Mesenchymal stem cell (in vitro differentiated cells and primary cell): Measurements from ENCODE around the gene CSRP1.

Experiments
- DNase-seq: peaks from one replicate; pipeline ENCODE4 v3.0.0-alpha.2; 2013
- H2AFZ ChIP-seq: one replicate; pipeline ENCODE4 v1.6.1; 2013; ENCODE audit warnings: low read depth, mild to moderate bottlenecking, control low read depth, inconsistent platforms, low read length, moderate library complexity
- H2AK5ac ChIP-seq: 2 replicates; pipeline ENCODE4 v1.6.1; 2013; ENCODE audit warnings: low read length, moderate library complexity, mild to moderate bottlenecking, inconsistent platforms; ENCODE audit not compliant: severe bottlenecking
- H2BK120ac ChIP-seq: one replicate; pipeline ENCODE4 v1.6.1; 2013; ENCODE audit warnings: low read depth, mild to moderate bottlenecking, inconsistent platforms, low read length, moderate library complexity
- H2BK12ac ChIP-seq, 2 experiments: one replicate each; pipeline ENCODE4 v1.6.1; 2013; ENCODE audit warnings: inconsistent platforms in 2 of 2, low read length in 2 of 2, mild to moderate bottlenecking in 2 of 2, moderate library complexity in 2 of 2, control low read depth in 1 of 2
- H2BK15ac ChIP-seq: one replicate; pipeline ENCODE4 v1.6.1; 2013; ENCODE audit warnings: mild to moderate bottlenecking, low read depth, inconsistent platforms; ENCODE audit not compliant: poor library complexity, severe bottlenecking
- H2BK5ac ChIP-seq: 2 replicates; pipeline ENCODE4 v1.6.1; 2013; ENCODE audit warnings: low read depth, mild to moderate bottlenecking, low read length, control low read depth, inconsistent platforms; ENCODE audit not compliant: poor library complexity, severe bottlenecking
- H3K14ac ChIP-seq, 2 experiments: one replicate each; pipeline ENCODE4 v1.6.1; 2013; ENCODE audit warnings: inconsistent platforms in 2 of 2, low read length in 2 of 2, control low read depth in 1 of 2, mild to moderate bottlenecking in 1 of 2, moderate library complexity in 1 of 2
- H3K18ac ChIP-seq, 2 experiments: one replicate each; pipeline ENCODE4 v1.6.1; 2013; ENCODE audit warnings: inconsistent platforms in 2 of 2, low read length in 2 of 2, control low read depth in 1 of 2, low read depth in 1 of 2, mild to moderate bottlenecking in 1 of 2
- H3K23ac ChIP-seq, 2 experiments: one replicate each; pipeline ENCODE4 v1.6.1; 2013; ENCODE audit warnings: inconsistent platforms in 2 of 2, low read length in 2 of 2, mild to moderate bottlenecking in 2 of 2, moderate library complexity in 2 of 2, control low read depth in 1 of 2
- H3K27ac ChIP-seq: 2 replicates; pipeline ENCODE4 v1.5.1; 2013; ENCODE audit warnings: mild to moderate bottlenecking, moderate library complexity, low read length, control low read depth, inconsistent platforms; ENCODE audit not compliant: poor library complexity, severe bottlenecking
- H3K27me3 ChIP-seq, 2 experiments: 2 replicates each; pipeline versions ENCODE4 v1.6.1 to v1.7.0; 2013; ENCODE audit warnings: low read length in 2 of 2, mild to moderate bottlenecking in 2 of 2, moderate library complexity in 2 of 2, control low read depth in 1 of 2, inconsistent platforms in 1 of 2; ENCODE audit not compliant: control insufficient read depth in 1 of 2, insufficient read depth in 1 of 2
- H3K36me3 ChIP-seq, 2 experiments: 2 replicates each; pipeline versions ENCODE4 v1.6.1 to v1.7.0; 2013; ENCODE audit warnings: low read length in 2 of 2, control low read depth in 1 of 2, inconsistent platforms in 1 of 2, low read depth in 1 of 2, mild to moderate bottlenecking in 1 of 2; ENCODE audit not compliant: insufficient read depth in 2 of 2, control insufficient read depth in 1 of 2
- H3K4ac ChIP-seq, 2 experiments: one replicate each; pipeline ENCODE4 v1.6.1; 2013; ENCODE audit warnings: inconsistent platforms in 2 of 2, low read length in 2 of 2, mild to moderate bottlenecking in 2 of 2, moderate library complexity in 2 of 2, control low read depth in 1 of 2, low read depth in 1 of 2
- H3K4me1 ChIP-seq: 2 replicates; pipeline ENCODE4 v1.6.1; 2013; ENCODE audit warnings: low read depth, low read length, control low read depth; ENCODE audit not compliant: control insufficient read depth, insufficient read depth
- H3K4me2 ChIP-seq: 2 replicates; pipeline ENCODE4 v1.6.1; 2013; ENCODE audit warnings: low read length, mild to moderate bottlenecking, inconsistent platforms; ENCODE audit not compliant: poor library complexity, severe bottlenecking
- H3K4me3 ChIP-seq, 2 experiments: 2 replicates each; pipeline versions ENCODE4 v1.5.1 to v1.7.0; 2013; ENCODE audit warnings: low read length in 2 of 2, mild to moderate bottlenecking in 2 of 2, control low read depth in 1 of 2, low read depth in 1 of 2; ENCODE audit not compliant: insufficient read depth in 1 of 2
- H3K79me1 ChIP-seq: replicated peaks from 2 replicates; pipeline ENCODE4 v1.6.1; 2013; ENCODE audit warnings: mild to moderate bottlenecking, control low read depth, low read length, inconsistent platforms; ENCODE audit not compliant: poor library complexity, severe bottlenecking
- H3K9ac ChIP-seq: 2 replicates; pipeline ENCODE4 v1.7.0; 2013; ENCODE audit warnings: mild to moderate bottlenecking, low read length, moderate library complexity
- H3K9me3 ChIP-seq: 2 replicates; pipeline ENCODE4 v1.7.0; 2013; ENCODE audit warnings: mild to moderate bottlenecking, low read length; ENCODE audit not compliant: control insufficient read depth
- H4K8ac ChIP-seq: one replicate; pipeline ENCODE4 v1.6.1; 2013; ENCODE audit warnings: inconsistent platforms, mild to moderate bottlenecking, low read length, moderate library complexity
- H4K91ac ChIP-seq: one replicate; pipeline ENCODE4 v1.6.1; 2013; ENCODE audit warnings: mild to moderate bottlenecking, low read length, inconsistent platforms
- WGBS: methylation state at CpG from one replicate; pipeline ENCODE4 v1.1.7; 2013; ENCODE audit warnings: mixed read lengths; 5-methylcytosine and 5-hydroxymethylcytosine counted together

CSRP1 gene

DNA sequence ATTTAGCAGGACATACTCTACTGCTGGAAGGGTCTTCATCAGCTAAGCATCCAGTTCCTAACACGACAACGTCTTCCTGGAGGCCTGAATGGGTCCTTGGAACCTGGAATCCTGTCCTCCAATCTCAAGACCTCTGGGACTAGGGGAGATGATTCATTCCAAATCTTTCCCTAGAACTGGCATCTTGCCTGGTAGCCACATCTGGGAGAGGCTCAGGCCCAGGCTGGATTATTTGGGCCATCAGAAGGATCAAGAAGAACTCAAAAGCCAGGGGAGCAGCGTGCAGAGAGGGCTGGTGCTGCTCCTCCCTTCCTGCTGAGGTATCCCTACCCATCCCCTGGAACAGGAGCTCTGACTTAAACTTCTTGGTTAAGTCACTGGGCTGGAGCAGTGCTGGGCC, 35.2 kb downstream of the CSRP1 start:
- WGBS: 82% methylated on average over 3 of the region's 3 CpGs
- no peak overlapping the region for H3K4me2 ChIP-seq
- H3K18ac ChIP-seq: no peak overlapping the region

DNA sequence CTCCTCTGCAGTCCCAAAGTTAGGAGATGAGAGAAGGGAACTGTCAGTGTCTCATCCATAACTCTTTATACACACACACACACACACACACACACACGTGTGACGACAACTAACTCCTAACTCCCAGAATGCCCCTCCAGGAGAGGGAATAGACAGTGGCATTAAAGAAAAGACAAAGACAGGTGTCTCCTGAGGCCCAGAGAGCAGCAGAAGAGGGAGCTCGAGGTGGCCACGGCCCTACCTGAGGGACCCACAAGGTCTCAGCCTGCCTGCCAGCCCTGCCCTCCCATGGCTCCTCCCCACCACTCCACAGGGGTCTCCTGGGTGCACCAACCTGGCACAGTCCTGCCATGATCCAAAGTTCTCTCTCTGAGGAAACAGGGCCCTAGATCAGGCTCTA, 36.3 kb downstream of the CSRP1 start:
- H3K79me1 ChIP-seq: peaks cover 2% of the 10 kb centered on the region
- peaks cover 18% of the 10 kb centered on the region for H3K4me1 ChIP-seq
- no peak overlapping the region for H3K4ac ChIP-seq
- peaks cover 8% of the 10 kb centered on the region in 2 experiments for H3K36me3 ChIP-seq
- no peak overlapping the region for H2BK5ac ChIP-seq
- no peaks in the 10 kb centered on the region for H3K9me3 ChIP-seq
- no peak overlapping the region for H3K27ac ChIP-seq
- H2AK5ac ChIP-seq: no peak overlapping the region
- H3K4me3 ChIP-seq: no peak overlapping the region
- H4K8ac ChIP-seq: no peak overlapping the region
- no peak overlapping the region for H2AFZ ChIP-seq
- no peak overlapping the region for H2BK12ac ChIP-seq
- no peak for DNase-seq
- H3K27me3 ChIP-seq: no peaks in the 10 kb centered on the region
- no peak overlapping the region for H3K23ac ChIP-seq
- no peak overlapping the region for H3K9ac ChIP-seq
- WGBS: 50% methylated on average over 2 of the region's 4 CpGs
- no peak overlapping the region for H3K14ac ChIP-seq
- H2BK15ac ChIP-seq: no peak overlapping the region
- no peak overlapping the region for H3K4me2 ChIP-seq
- H3K18ac ChIP-seq: no peak overlapping the region
- H2BK120ac ChIP-seq: no peak overlapping the region
- H4K91ac ChIP-seq: peak overlapping the region; percentile 73

More for the DNA sequence above, 35.2 kb downstream of the CSRP1 start:
- no peak overlapping the region for H4K91ac ChIP-seq
- no peaks in the 10 kb centered on the region for H3K9me3 ChIP-seq
- no peak overlapping the region for H2BK120ac ChIP-seq
- no peak overlapping the region for H2AFZ ChIP-seq
- no peak overlapping the region for H3K4ac ChIP-seq
- H3K23ac ChIP-seq: no peak overlapping the region
- no peak overlapping the region for H3K27ac ChIP-seq
- no peak overlapping the region for H2BK5ac ChIP-seq
- H4K8ac ChIP-seq: no peak overlapping the region
- no peak overlapping the region for H2BK15ac ChIP-seq
- DNase-seq: peak; percentile 40
- no peak overlapping the region for H2BK12ac ChIP-seq
- no peak overlapping the region for H3K14ac ChIP-seq
- H3K79me1 ChIP-seq: peaks cover 2% of the 10 kb centered on the region
- peaks cover 0 to 2% of the 10 kb centered on the region in 2 experiments for H3K36me3 ChIP-seq
- no peaks in the 10 kb centered on the region for H3K27me3 ChIP-seq
- H3K4me3 ChIP-seq: no peak overlapping the region
- H3K9ac ChIP-seq: no peak overlapping the region
- peaks cover 17% of the 10 kb centered on the region for H3K4me1 ChIP-seq
- peak overlapping the region; percentile 60 for H2AK5ac ChIP-seq

DNA sequence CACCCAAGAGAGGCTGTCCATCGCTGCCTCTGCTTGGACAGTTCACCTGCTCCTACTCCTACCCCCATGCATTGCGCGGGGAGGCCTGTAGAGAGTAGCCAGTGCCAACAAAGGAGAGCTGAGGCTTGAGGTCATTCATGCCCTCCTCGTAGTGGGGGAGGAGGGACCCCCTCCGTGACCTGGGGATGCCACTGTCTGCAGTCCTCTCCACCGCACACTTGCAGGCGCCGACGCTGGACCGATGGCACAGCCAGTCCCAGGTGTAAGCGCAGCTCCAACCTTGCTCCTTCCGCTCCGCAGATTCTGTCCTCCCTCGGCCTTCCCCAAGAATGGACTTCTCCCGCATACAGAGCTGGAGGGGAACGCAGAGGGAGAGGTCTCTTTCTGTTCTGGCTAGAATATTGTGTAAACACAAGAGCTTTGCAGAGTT, 37.3 kb downstream of the CSRP1 start:
- peak overlapping the region; percentile 59 for H4K8ac ChIP-seq
- no peak for DNase-seq
- peak overlapping the region; percentile 1 to 86 for H3K4ac ChIP-seq
- peak overlapping the region; percentile 24 for H2BK5ac ChIP-seq
- no peak overlapping the region for H2BK120ac ChIP-seq
- peak overlapping the region; percentile 33 for H2AK5ac ChIP-seq
- H2BK12ac ChIP-seq: peak overlapping the region; percentile 91 to 100
- peaks cover 2% of the 10 kb centered on the region for H3K79me1 ChIP-seq
- peak overlapping the region; percentile 97 for H3K9ac ChIP-seq
- H3K27me3 ChIP-seq: no peaks in the 10 kb centered on the region
- H2AFZ ChIP-seq: peak overlapping the region; percentile 56
- peak overlapping the region in 1 of 2 experiments; percentile 2 for H3K23ac ChIP-seq
- H3K4me3 ChIP-seq: peak overlapping the region; percentile 75 to 94
- H3K4me2 ChIP-seq: peak overlapping the region; percentile 51
- peak overlapping the region; percentile 50 for H3K27ac ChIP-seq
- peak overlapping the region in 1 of 2 experiments; percentile 99 for H3K14ac ChIP-seq
- H2BK15ac ChIP-seq: peak overlapping the region; percentile 39
- peaks cover 16 to 18% of the 10 kb centered on the region in 2 experiments for H3K36me3 ChIP-seq
- no peaks in the 10 kb centered on the region for H3K9me3 ChIP-seq
- H3K4me1 ChIP-seq: peaks cover 21% of the 10 kb centered on the region
- H3K18ac ChIP-seq: peak overlapping the region; percentile 17 to 97
- WGBS: 30% methylated on average over 14 of the region's 16 CpGs
- H4K91ac ChIP-seq: peak overlapping the region; percentile 96

DNA sequence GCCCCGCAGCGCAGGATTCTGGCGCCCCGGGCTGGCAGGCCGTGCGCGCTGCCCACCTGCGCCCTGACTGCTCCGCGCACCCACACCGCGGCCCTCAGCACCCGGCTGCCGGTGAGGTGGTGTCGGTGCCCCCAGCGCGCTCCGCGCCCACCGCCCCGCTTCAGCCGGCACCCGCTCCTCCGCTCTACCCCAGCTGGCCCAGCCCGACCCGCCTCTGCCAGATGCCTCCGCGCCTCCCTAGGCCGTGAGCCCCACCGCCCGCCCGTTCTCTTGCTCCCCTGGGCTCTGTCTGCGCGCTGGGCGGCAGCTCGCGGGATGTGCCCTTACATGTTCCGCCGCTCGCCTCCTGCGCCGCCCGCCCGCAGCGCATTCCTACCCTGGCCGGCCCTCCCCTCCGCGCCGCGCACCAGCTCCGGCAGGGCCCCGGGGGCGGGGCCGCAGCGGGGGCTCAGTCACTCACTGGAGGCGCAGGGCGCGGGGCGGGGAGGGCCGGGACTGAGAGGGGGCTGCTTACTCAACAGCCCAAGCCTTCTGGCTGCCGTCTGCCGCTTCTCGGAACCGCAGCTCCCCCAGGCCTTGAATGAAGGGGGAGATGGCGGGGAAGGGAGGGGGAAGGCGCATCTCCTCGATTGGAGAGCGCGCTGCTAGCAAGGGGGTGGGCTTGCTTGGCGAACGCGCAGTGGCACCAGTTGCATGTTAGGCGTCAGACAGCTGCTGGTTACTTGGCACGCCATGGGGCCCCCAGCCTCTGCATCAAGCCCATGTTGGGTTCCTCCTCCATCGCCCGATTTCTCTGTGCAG, 37.9 kb downstream of the CSRP1 start, which contains the start of gene PHLDA3:
Gene PHLDA3 (minus strand): TSS at position 345 of the 801 bp plus-strand sequence. CDS start 402 bp downstream, outside the sequence.
- H2AFZ ChIP-seq: peak within 1 kb of the TSS; percentile 56
- H3K18ac ChIP-seq: peak within 1 kb of the TSS; percentile 97 to 99
- peak within 1 kb of the TSS; percentile 99 for H4K91ac ChIP-seq
- peak within 1 kb of the TSS; percentile 96 for H2BK120ac ChIP-seq
- peak; percentile 94 for DNase-seq
- peak within 1 kb of the TSS; percentile 99 to 100 for H3K4ac ChIP-seq
- H3K4me1 ChIP-seq: peaks cover 23% of the 10 kb centered on the region
- no peaks in the 10 kb centered on the region for H3K27me3 ChIP-seq
- H2BK5ac ChIP-seq: peak within 1 kb of the TSS; percentile 85
- peak within 1 kb of the TSS; percentile 58 to 99 for H3K14ac ChIP-seq
- peak within 1 kb of the TSS; percentile 73 to 90 for H3K23ac ChIP-seq
- H3K9me3 ChIP-seq: no peaks in the 10 kb centered on the region
- peak within 1 kb of the TSS; percentile 97 for H2BK15ac ChIP-seq
- peaks cover 22 to 24% of the 10 kb centered on the region in 2 experiments for H3K36me3 ChIP-seq
- peak within 1 kb of the TSS; percentile 94 to 99 for H3K4me3 ChIP-seq
- H3K27ac ChIP-seq: peak within 1 kb of the TSS; percentile 90
- H3K9ac ChIP-seq: peak within 1 kb of the TSS; percentile 97
- H4K8ac ChIP-seq: peak within 1 kb of the TSS; percentile 92
- H2BK12ac ChIP-seq: peak within 1 kb of the TSS; percentile 91 to 100
- peak within 1 kb of the TSS; percentile 60 for H2AK5ac ChIP-seq
- 2% methylated on average over 64 of the region's 76 CpGs for WGBS
- peak within 1 kb of the TSS; percentile 60 for H3K4me2 ChIP-seq
- peaks cover 2% of the 10 kb centered on the region for H3K79me1 ChIP-seq
